ENCODE measurements around the gene NXPH3.

GRCh38 chr17:49585422-49586027 is 9.9 kb downstream of the NXPH3 start:
- TF ChIP-seq CTCF (IDR thresholded peaks at IDR 0.05) (no peak), POLR2A (IDR thresholded peaks at IDR 0.05) (no peak)

All from Peyer's patch (tissue), 4 donors.